Effector CD8-positive, alpha-beta T cell (primary cell): ENCODE data around the gene BLOC1S5.
"Not testable (repeated sequence)": the region's sequence is repeated elsewhere in the genome, so short reads cannot be mapped to it uniquely, and the experiment has no call there.

Experiments
- DNase-seq: peaks from one replicate; lab custom pipeline; 2025; lab: John Stamatoyannopoulos, UW

BLOC1S5 gene

GRCh38 chr6:8082572-8082953, 18.4 kb upstream of the BLOC1S5 start:
- DNase-seq, result no peak

GRCh38 chr6:8080362-8081151, 16.4 kb upstream of the BLOC1S5 start:
- DNase-seq, result no peak

GRCh38 chr6:8079126-8079525, 14.9 kb upstream of the BLOC1S5 start:
- DNase-seq, result no peak

DNA sequence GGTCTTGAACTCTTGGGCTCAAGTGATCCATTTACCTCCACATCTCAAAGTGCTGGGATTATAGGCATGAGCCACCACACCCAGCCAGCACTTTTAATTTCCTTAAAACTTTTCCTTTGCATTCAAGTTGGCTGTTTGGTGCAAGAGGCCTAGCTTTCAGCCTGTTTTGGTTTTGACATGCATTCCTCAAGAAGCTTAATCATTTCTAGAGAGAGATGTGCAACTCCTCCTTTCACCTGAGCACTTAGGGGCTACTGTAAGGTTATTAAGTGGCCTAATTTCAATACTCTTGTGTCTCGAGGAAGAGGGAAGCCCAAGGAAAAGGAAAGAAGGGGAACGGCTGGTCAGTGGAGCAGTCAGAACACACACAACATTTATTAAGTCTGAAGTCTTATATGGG, 13.8 kb upstream of the BLOC1S5 start:
- DNase-seq, result no peak

- no peak for DNase-seq
Measured at GRCh38 chr6:8075704-8076103, 11.5 kb upstream of the BLOC1S5 start.

DNA sequence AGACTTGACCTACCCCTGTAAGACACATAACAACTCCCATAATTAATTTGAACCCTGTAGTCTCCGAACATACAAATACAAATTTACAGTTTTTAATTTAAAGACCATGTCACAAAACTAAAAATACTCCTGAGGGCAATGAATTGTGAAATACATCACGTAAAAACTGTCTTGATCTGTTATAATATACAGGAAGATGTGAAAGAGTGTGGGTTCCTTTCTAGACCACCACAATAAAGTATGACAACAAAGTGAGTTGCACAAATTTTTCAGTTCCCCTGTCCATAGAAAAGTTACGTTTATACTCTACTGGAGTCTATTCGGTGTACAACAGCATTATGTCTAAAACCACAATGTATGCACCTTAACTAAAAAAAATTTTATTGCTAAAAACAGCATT, 11.0 kb upstream of the BLOC1S5 start:
- no peak for DNase-seq

- no peak for DNase-seq
Measured at GRCh38 chr6:8074213-8074612, 10.0 kb upstream of the BLOC1S5 start.

GRCh38 chr6:8073758-8074157, 9.6 kb upstream of the BLOC1S5 start:
- no peak for DNase-seq

DNA sequence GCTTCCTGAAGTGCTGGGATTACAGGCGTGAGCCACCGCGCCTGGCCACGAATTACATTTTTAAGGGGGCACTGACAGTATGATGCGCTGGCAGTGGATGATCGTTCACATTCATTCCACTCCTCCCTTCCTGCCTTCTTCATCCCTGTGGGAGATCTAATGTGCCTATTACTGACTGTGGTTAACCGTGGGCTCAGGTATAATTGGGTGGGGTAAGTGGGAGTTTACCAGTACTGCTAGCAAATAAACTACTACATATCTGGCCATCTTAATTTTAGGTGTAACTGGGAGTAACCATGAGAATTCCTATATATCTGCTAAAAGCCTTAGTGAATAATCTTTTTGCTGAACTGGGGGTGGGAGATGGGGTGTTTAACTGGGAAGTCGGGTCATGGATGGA, 6.5 kb upstream of the BLOC1S5 start:
- no peak for DNase-seq

- DNase-seq, result no peak
Measured at GRCh38 chr6:8069631-8070284, 5.6 kb upstream of the BLOC1S5 start.

DNA sequence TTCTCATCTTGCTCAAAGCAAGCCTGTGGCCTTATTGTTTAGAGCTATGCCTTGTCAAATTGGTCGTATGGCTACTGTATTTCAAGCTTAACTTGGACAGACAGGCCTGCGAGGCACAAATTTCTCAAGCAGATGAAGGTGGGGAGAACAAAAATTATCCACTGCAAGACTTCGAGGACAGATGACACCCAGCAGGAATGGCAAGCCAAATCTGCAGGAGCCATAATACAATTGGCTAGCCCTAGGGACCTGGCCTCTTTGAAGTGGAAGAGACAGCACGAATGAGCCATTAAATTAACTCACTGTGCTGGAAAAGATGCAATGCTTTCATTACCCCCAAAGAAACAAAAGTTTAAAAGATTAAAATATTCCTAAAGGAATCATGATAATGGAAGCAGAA, 5.0 kb upstream of the BLOC1S5 start:
- no peak for DNase-seq

GRCh38 chr6:8066108-8066507, 1.9 kb upstream of the BLOC1S5 start:
- DNase-seq, result no peak

DNA sequence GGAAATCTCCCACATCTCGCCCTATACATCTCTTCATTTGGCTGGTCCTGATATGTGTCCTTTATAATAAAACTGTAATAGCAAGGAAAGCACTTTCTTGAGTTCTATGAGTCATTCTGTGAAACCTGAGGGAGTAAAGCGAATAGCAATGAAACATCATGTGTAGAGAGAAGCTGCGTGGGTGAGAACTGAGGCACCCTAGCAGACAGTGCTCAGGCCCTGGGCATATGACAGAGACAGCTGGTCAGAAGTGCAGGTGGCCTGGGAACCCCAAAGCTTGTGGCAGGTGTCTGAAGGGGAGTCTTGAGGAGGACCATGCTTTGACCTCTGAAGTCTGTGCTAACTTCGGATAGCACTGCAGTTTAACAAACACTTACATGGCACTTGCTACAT, 1.3 kb upstream of the BLOC1S5 start:
- DNase-seq, result no peak

DNA sequence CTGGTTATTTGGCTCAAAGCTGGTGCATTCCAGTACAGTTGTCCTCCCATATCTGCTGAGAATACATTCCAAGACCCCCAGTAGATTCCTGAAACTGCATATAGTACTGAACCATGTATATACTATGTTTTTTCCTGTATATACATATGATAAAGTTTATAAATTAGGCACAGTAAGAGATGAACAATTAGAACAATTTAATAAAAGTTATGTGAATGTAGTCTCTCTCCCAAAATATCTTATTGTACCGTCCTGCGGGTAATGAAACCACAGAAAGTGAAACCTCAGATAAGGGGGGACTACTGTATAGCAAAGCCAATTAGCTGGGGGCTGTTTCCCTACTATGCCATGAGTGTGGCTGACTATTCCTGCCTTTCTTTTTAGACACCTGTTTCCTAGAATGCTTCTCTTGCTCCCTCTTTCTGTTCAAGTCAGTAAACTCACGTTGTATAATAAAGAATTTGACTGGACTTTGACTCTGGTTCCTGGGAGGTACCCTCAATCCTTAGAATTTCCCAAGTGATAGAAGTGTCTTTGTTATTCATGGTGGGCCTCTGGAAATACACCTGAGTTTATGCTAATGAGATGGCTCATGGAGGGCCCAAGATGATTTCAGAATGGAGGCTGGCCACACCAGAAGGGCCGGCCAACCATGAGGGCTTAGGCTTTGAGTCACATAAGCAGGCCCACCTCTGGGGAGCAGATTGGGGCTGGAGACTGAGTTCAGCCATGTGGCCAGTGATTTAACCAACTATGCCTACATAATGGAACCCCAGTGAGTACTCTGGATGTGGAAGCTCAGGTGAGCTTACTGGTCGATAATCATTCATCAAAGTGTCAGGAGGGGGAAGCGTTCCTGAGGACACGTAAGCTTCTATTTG, 689 bp upstream of the BLOC1S5 start:
- no peak for DNase-seq

DNA sequence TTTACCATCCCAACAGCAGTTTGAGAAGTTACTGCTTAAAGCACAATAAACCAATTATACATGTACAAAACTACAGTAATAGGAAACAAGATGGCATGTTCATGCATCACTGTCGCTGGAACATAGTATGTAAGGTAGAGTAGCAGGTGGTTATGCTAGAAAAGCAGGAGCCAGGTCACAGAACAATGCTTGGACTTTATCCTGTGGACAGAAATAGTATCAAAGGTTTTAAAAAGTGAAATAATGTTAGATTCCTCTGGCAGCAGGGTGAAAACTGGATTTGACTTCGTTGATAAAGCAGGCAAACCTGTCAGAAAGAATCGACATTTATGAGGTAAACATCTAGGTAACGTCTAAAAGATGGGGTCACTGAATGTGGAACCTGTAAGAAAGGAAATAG, 2.5 kb downstream of the BLOC1S5 start:
- DNase-seq, result no peak

GRCh38 chr6:8060346-8060745, 3.8 kb downstream of the BLOC1S5 start:
- DNase-seq, result no peak

GRCh38 chr6:8059129-8059528, 5.1 kb downstream of the BLOC1S5 start:
- no peak for DNase-seq

DNA sequence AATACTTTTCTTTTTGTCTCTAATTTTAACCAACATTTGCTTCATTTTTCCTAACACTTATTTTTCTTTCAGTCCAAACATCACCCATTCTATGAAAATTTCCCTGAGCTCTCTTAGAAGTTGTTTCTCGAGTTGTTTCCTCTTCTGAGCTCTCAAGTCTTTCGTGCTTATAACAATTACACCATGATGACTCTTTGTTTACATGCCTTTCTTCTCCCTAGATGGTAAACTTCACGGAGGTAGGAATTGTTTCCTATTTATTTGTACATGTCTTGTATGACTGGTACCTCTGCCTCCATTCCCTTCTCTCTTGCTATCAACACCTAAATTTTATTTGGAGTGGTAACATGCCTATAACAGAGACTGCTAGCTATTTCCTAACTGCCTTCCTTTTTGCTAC, 6.4 kb downstream of the BLOC1S5 start:
- DNase-seq, result no peak

DNA sequence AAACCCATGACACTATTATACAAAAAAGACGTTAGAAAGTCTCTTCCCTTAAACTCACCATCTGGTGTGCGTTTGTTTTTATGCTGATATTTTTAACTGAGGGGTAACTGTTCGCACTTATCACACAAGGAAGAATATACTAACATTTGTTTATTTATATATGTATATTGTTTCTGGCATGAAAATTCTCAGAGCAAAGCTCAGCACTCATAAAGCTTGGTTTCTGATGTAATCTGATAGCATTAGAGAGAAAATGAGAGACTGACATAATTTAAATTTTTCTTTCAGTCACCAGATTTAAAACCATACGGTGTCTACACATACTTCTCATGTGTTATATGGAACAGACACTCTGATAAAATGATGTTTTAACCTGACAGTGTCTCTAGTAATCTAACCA, 6.9 kb downstream of the BLOC1S5 start:
- DNase-seq, result no peak

GRCh38 chr6:8054276-8054675, 9.9 kb downstream of the BLOC1S5 start:
- DNase-seq, result no peak

GRCh38 chr6:8047541-8048292, 16.5 kb downstream of the BLOC1S5 start:
- DNase-seq, result no peak

DNA sequence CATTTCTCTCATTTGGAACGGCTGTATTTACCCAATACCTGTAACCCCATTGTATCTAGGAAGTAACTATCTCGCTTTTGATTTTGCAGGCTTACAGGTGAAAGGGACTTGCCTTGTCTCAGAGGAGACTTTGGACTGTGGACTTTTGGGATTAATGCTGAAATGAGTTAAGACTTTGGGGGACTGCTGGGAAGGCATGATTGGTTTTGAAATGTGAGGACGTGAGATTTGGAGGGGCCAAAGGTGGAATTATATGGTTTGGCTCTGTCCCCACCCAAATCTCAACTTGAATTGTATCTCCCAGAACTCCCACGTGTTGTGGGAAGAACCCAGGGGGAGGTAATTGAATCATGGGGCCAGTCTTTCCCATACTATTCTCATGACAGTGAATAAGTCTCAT, 18.4 kb downstream of the BLOC1S5 start:
- not testable (repeated sequence) for DNase-seq
